Measurements from ENCODE around the gene CLDN4.

GRCh38 chr7:73833251-73833919 is 2.6 kb downstream of the CLDN4 start:
- no peak for TF ChIP-seq EZH2phosphoT487 (IDR thresholded peaks at IDR 0.05; ENCODE audit: borderline replicate concordance)
- TF ChIP-seq, protein P1, sequence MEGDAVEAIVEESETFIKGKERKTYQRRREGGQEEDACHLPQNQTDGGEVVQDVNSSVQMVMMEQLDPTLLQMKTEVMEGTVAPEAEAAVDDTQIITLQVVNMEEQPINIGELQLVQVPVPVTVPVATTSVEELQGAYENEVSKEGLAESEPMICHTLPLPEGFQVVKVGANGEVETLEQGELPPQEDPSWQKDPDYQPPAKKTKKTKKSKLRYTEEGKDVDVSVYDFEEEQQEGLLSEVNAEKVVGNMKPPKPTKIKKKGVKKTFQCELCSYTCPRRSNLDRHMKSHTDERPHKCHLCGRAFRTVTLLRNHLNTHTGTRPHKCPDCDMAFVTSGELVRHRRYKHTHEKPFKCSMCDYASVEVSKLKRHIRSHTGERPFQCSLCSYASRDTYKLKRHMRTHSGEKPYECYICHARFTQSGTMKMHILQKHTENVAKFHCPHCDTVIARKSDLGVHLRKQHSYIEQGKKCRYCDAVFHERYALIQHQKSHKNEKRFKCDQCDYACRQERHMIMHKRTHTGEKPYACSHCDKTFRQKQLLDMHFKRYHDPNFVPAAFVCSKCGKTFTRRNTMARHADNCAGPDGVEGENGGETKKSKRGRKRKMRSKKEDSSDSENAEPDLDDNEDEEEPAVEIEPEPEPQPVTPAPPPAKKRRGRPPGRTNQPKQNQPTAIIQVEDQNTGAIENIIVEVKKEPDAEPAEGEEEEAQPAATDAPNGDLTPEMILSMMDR (conservative IDR thresholded peaks at IDR 0.05; ENCODE audit: low read length) = no peak
